H9 (cell line): ENCODE data around the gene AHDC1. TPM values are rescaled to one million over a fixed set of nuclear protein-coding genes. Genes with fewer than 3 reads are reported as not detected.

ENCODE experiments used
- DNase-seq: peaks from one replicate; pipeline ENCODE4 v3.0.0-alpha.2; 2017
- H2AFZ ChIP-seq: one replicate; pipeline ENCODE4 v1.6.1; 2013; ENCODE audit warnings: mild to moderate bottlenecking, low read length, control low read depth, moderate library complexity
- H2AK5ac ChIP-seq: 2 replicates; pipeline ENCODE4 v1.6.1; 2013; ENCODE audit warnings: low read length, control low read depth, mixed read lengths; ENCODE audit not compliant: insufficient read length
- H2BK120ac ChIP-seq: one replicate; pipeline ENCODE4 v1.6.1; 2013; ENCODE audit warnings: low read depth, mild to moderate bottlenecking, low read length, control low read depth, inconsistent platforms; ENCODE audit not compliant: poor library complexity, severe bottlenecking
- H2BK12ac ChIP-seq: 2 replicates; pipeline ENCODE4 v1.6.1; 2013; ENCODE audit warnings: low read length, control low read depth, mixed read lengths, low read depth; ENCODE audit not compliant: insufficient read length
- H2BK15ac ChIP-seq: 2 replicates; pipeline ENCODE4 v1.6.1; 2013; ENCODE audit warnings: low read depth, low read length, control low read depth
- H2BK20ac ChIP-seq: one replicate; pipeline ENCODE4 v1.6.1; 2013; ENCODE audit warnings: low read depth, mild to moderate bottlenecking, low read length, control low read depth, inconsistent platforms; ENCODE audit not compliant: poor library complexity, severe bottlenecking
- H2BK5ac ChIP-seq: 2 replicates; pipeline ENCODE4 v1.6.1; 2013; ENCODE audit warnings: low read length, control low read depth, mixed read lengths; ENCODE audit not compliant: insufficient read length
- H3K14ac ChIP-seq: 2 replicates; pipeline ENCODE4 v1.6.1; 2013; ENCODE audit warnings: low read length, control low read depth; ENCODE audit not compliant: insufficient read depth
- H3K18ac ChIP-seq: 2 replicates; pipeline ENCODE4 v1.6.1; 2013; ENCODE audit warnings: low read depth, mild to moderate bottlenecking, mixed read lengths, low read length, control low read depth; ENCODE audit not compliant: insufficient read length
- H3K23ac ChIP-seq: 2 replicates; pipeline ENCODE4 v1.6.1; 2013; ENCODE audit warnings: low read length, control low read depth, mixed read lengths, low read depth; ENCODE audit not compliant: insufficient read length
- H3K23me2 ChIP-seq: 2 replicates; pipeline ENCODE4 v1.6.1; 2013; ENCODE audit warnings: low read depth, mild to moderate bottlenecking, mixed read lengths, low read length, control low read depth; ENCODE audit not compliant: insufficient read length, poor library complexity, severe bottlenecking
- H3K27ac ChIP-seq: 2 replicates; pipeline ENCODE4 v1.5.1; 2013; ENCODE audit warnings: low read length, control low read depth, mixed read lengths, low read depth; ENCODE audit not compliant: insufficient read length
- H3K27me3 ChIP-seq: 2 replicates; pipeline ENCODE4 v1.6.1; 2013; ENCODE audit warnings: low read length, control low read depth, inconsistent platforms; ENCODE audit not compliant: insufficient read depth
- H3K4ac ChIP-seq: 2 replicates; pipeline ENCODE4 v1.6.1; 2013; ENCODE audit warnings: low read depth, mild to moderate bottlenecking, control low read depth, inconsistent platforms, low read length, moderate library complexity
- H3K4me1 ChIP-seq: 2 replicates; pipeline ENCODE4 v1.6.1; 2013; ENCODE audit warnings: low read length, control low read depth, inconsistent platforms; ENCODE audit not compliant: insufficient read depth
- H3K4me2 ChIP-seq: 2 replicates; pipeline ENCODE4 v1.6.1; 2013; ENCODE audit warnings: low read length, control low read depth, mixed read lengths; ENCODE audit not compliant: insufficient read length, insufficient read depth
- H3K56ac ChIP-seq: 2 replicates; pipeline ENCODE4 v1.6.1; 2013; ENCODE audit warnings: low read depth, mild to moderate bottlenecking, mixed read lengths, low read length, control low read depth; ENCODE audit not compliant: insufficient read length
- H3K79me1 ChIP-seq: 2 replicates; pipeline ENCODE4 v1.6.1; 2013; ENCODE audit warnings: low read depth, mild to moderate bottlenecking, moderate library complexity, low read length, control low read depth, inconsistent platforms; ENCODE audit not compliant: insufficient read depth, poor library complexity, severe bottlenecking
- H3K79me2 ChIP-seq: 2 replicates; pipeline ENCODE4 v1.6.1; 2013; ENCODE audit warnings: low read length, control low read depth, inconsistent platforms; ENCODE audit not compliant: insufficient read depth
- H3K9ac ChIP-seq: 2 replicates; pipeline ENCODE4 v1.6.1; 2013; ENCODE audit warnings: low read length, control low read depth, mixed read lengths; ENCODE audit not compliant: insufficient read length; ENCODE audit errors: extremely low read depth
- H3K9me3 ChIP-seq: one replicate; pipeline ENCODE4 v1.6.1; 2013; ENCODE audit warnings: low read depth, low read length, inconsistent platforms; ENCODE audit not compliant: control insufficient read depth
- H3T11ph ChIP-seq: one replicate; pipeline ENCODE4 v1.6.1; 2013; ENCODE audit warnings: mild to moderate bottlenecking, low read length, control low read depth, inconsistent platforms
- H4K20me1 ChIP-seq: one replicate; pipeline ENCODE4 v1.6.1; 2013; ENCODE audit not compliant: control insufficient read depth, insufficient read length, insufficient read depth
- H4K5ac ChIP-seq: 2 replicates; pipeline ENCODE4 v1.6.1; 2013; ENCODE audit warnings: low read depth, mild to moderate bottlenecking, mixed read lengths, low read length, control low read depth; ENCODE audit not compliant: insufficient read length
- H4K8ac ChIP-seq: replicated peaks from 2 replicates; pipeline ENCODE4 v1.6.1; 2013; ENCODE audit warnings: low read length, control low read depth, mixed read lengths, low read depth; ENCODE audit not compliant: insufficient read length
- H4K91ac ChIP-seq: 2 replicates; pipeline ENCODE4 v1.6.1; 2013; ENCODE audit warnings: low read depth, mild to moderate bottlenecking, moderate library complexity, mixed read lengths, low read length, control low read depth; ENCODE audit not compliant: insufficient read length
- H3K27ac Mint-ChIP-seq, 3 experiments: 2 replicates in 2 of 3; 3 replicates in 1 of 3; pipeline ENCODE4 v1.8.0; 2020 to 2021; ENCODE audit warnings: mixed read lengths in 3 of 3, mild to moderate bottlenecking in 1 of 3, moderate library complexity in 1 of 3
- H3K27me3 Mint-ChIP-seq: 2 replicates; pipeline ENCODE4 v1.8.0; 2021; ENCODE audit warnings: low read depth, mild to moderate bottlenecking, moderate library complexity, mixed read lengths
- H3K36me3 Mint-ChIP-seq, 3 experiments: 2 replicates in 2 of 3; 3 replicates in 1 of 3; pipeline ENCODE4 v1.8.0; 2020 to 2021; ENCODE audit warnings: low read depth in 3 of 3, mixed read lengths in 3 of 3; ENCODE audit not compliant: insufficient read depth in 1 of 3
- H3K4me1 Mint-ChIP-seq, 2 experiments: 2 replicates each; pipeline ENCODE4 v1.8.0; 2020; ENCODE audit warnings: mixed read lengths in 2 of 2
- H3K4me3 Mint-ChIP-seq, 2 experiments: 2 replicates in 1 of 2; 3 replicates in 1 of 2; pipeline ENCODE4 v1.8.0; 2020 to 2021; ENCODE audit warnings: mild to moderate bottlenecking in 2 of 2, mixed read lengths in 2 of 2, moderate library complexity in 1 of 2
- H3K9me3 Mint-ChIP-seq, 2 experiments: 2 replicates in 1 of 2; 3 replicates in 1 of 2; pipeline ENCODE4 v1.8.0; 2020; ENCODE audit warnings: mild to moderate bottlenecking in 2 of 2, mixed read lengths in 2 of 2, moderate library complexity in 1 of 2
- CTCF ChIP-seq: fragments of 200-600 bp; sonication (generic); conservative IDR thresholded peaks from 3 replicates; pipeline ENCODE4 v1.8.0; 2021; ENCODE audit warnings: antibody characterized with exemption, mild to moderate bottlenecking
- WGBS: extraction: QIAGEN DNeasy Blood & Tissue Kit; methylation state at CpG from one replicate; pipeline ENCODE4 v1.1.7; 2013; ENCODE audit warnings: missing lambda C conversion rate, low lambda C conversion rate, mixed read lengths; ENCODE audit not compliant: insufficient read length; ENCODE audit errors: extremely low coverage; 5-methylcytosine and 5-hydroxymethylcytosine counted together
- total RNA-seq: library from RNA; stranded (reverse); gene quantifications from 2 replicates; pipeline ENCODE4 v1.2.1, GENCODE V29; 2021

Gene AHDC1
- total RNA-seq, 1 experiment from 2014 or later = 29.4 TPM

DNA sequence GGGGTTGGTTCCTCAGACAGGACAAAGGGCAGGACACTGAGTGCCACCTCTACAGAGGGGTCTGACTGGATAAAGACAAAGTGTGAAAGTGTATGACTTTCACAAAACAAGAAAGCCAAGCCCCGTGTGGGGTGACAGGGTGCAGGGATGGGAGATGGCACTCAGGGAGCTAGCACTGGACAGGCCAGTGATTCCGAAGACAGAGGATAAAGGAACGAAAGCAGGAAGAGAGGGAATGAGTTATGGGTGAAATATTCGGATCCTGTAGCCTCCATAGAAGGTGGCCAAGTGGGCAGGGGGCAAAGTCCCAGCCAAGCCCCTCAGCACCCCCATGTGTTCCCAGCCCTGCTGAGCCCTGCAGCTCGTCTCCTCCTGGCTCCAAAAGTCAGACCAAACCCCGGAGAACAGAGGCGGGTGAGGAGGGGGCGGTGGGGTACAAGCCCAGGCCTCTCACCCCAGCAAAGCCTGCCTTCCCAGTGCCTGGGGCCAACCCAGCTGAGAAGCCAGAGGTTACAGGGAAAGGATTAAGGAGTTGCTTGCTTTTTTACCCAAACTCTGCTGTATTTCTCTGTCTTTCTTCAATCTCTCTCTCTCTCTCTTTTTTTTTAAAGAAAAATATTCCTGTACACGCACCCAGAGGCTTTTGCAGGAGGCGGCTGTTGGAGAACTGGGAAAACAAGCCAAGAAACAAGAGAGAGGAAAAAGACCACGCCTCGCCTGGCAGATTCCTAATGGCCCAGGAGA is 99.9 kb downstream of the AHDC1 start:
- H3K4ac ChIP-seq = no peak overlapping the region
- H3K36me3 Mint-ChIP-seq = 0 out of 7 replicates have a peak, but pooled peaks cover 0 to 1% (median 0%) of the 10 kb centered on the region in 3 experiments
- no peak overlapping the region for H3T11ph ChIP-seq
- no peaks in the 10 kb centered on the region for H3K4me1 ChIP-seq
- H3K27ac Mint-ChIP-seq = peak overlapping the region; percentile 5 to 95 (median 90); a peak in 5 of 7 replicates
- no peak overlapping the region for H3K56ac ChIP-seq
- H3K79me1 ChIP-seq = no peaks in the 10 kb centered on the region
- no peak overlapping the region for H3K27ac ChIP-seq
- H3K23me2 ChIP-seq = no peaks in the 10 kb centered on the region
- no peaks in the 10 kb centered on the region for H3K9me3 ChIP-seq
- H3K4me2 ChIP-seq = no peak overlapping the region
- peaks cover 18 to 29% of the 10 kb centered on the region in 2 experiments for H3K4me1 Mint-ChIP-seq
- H3K23ac ChIP-seq = no peak overlapping the region
- H3K4me3 Mint-ChIP-seq = no peak overlapping the region
- no peak overlapping the region for H2AK5ac ChIP-seq
- H4K5ac ChIP-seq = no peak overlapping the region
- H2BK12ac ChIP-seq = no peak overlapping the region
- H3K27me3 Mint-ChIP-seq = no peaks in the 10 kb centered on the region; the same call in 1 of the 2 replicates
- no peaks in the 10 kb centered on the region for H3K79me2 ChIP-seq
- H2AFZ ChIP-seq = no peak overlapping the region
- H4K20me1 ChIP-seq = no peaks in the 10 kb centered on the region
- H2BK15ac ChIP-seq = no peak overlapping the region
- no peaks in the 10 kb centered on the region for H3K27me3 ChIP-seq
- no peak overlapping the region for H3K9ac ChIP-seq
- H3K18ac ChIP-seq = peak overlapping the region; percentile 51
- WGBS = no CpG with 5 or more reads among the region's 12 CpGs
- H2BK5ac ChIP-seq = no peak overlapping the region
- no peak for DNase-seq
- TF ChIP-seq CTCF = no peak
- H4K91ac ChIP-seq = no peak overlapping the region
- H2BK20ac ChIP-seq = no peak overlapping the region
- peak overlapping the region; percentile 72 for H3K14ac ChIP-seq
- H2BK120ac ChIP-seq = no peak overlapping the region
- no peak overlapping the region for H4K8ac ChIP-seq
- H3K9me3 Mint-ChIP-seq = no peaks in the 10 kb centered on the region; a peak in 1 of 5 replicates
